SU-DHL-6 (cell line): ENCODE results near the gene EFCAB8.
"Not testable (repeated sequence)": the region's sequence is repeated elsewhere in the genome, so short reads cannot be mapped to it uniquely, and the experiment has no call there.

Experiments used
- H2AFZ ChIP-seq: fragments of 200-600 bp; sonication (generic); 2 replicates; pipeline ENCODE4 v1.6.1; 2014; ENCODE audit warnings: low read depth, mild to moderate bottlenecking, moderate library complexity, mixed read lengths, antibody characterized with exemption, low read length; ENCODE audit not compliant: severe bottlenecking
- H3F3A ChIP-seq: fragments of 200-600 bp; shearing (Covaris generic); 2 replicates; pipeline ENCODE4 v1.6.0; 2016; ENCODE audit warnings: antibody characterized with exemption, mild to moderate bottlenecking; ENCODE audit not compliant: insufficient read depth
- H3K27ac ChIP-seq: fragments of 200-600 bp; sonication (generic); 2 replicates; pipeline ENCODE4 v1.5.1; 2016; ENCODE audit warnings: low read depth, mild to moderate bottlenecking, low read length, moderate library complexity, mixed read lengths
- H3K27me3 ChIP-seq: fragments of 200-600 bp; sonication (generic), shearing (Covaris generic); 2 replicates; pipeline ENCODE4 v1.6.0; 2014; ENCODE audit warnings: mild to moderate bottlenecking, low read length
- H3K36me3 ChIP-seq: fragments of 200-600 bp; sonication (generic); 2 replicates; pipeline ENCODE4 v1.6.1; 2014; ENCODE audit warnings: mild to moderate bottlenecking, low read length, mixed read lengths
- H3K4me2 ChIP-seq: fragments of 300-600, 200-600 bp; shearing (Covaris generic), sonication (generic); 2 replicates; pipeline ENCODE4 v1.6.0; 2014; ENCODE audit warnings: low read length, low read depth, mild to moderate bottlenecking; ENCODE audit not compliant: poor library complexity, severe bottlenecking
- H3K4me3 ChIP-seq: fragments of 200-600 bp; sonication (generic); 2 replicates; pipeline ENCODE4 v1.5.1; 2014; ENCODE audit warnings: antibody characterized with exemption, low read length, mild to moderate bottlenecking, mixed read lengths; ENCODE audit not compliant: insufficient read depth, poor library complexity, severe bottlenecking
- H3K79me2 ChIP-seq: fragments of 200-600 bp; sonication (generic); 2 replicates; pipeline ENCODE4 v1.6.1; 2014; ENCODE audit warnings: mild to moderate bottlenecking, low read length, moderate library complexity; ENCODE audit not compliant: insufficient read depth
- H3K9ac ChIP-seq: fragments of 200-600 bp; sonication (generic); 2 replicates; pipeline ENCODE4 v1.7.0; 2014; ENCODE audit warnings: mild to moderate bottlenecking, low read length
- H3K9me2 ChIP-seq: fragments of 200-600 bp; sonication (generic); replicated peaks from 2 replicates; pipeline ENCODE4 v1.6.1; 2014; ENCODE audit warnings: low read length; ENCODE audit not compliant: insufficient read depth
- H3K9me3 ChIP-seq: fragments of 200-600 bp; sonication (generic); 2 replicates; pipeline ENCODE4 v1.6.1; 2014; ENCODE audit warnings: low read length, mixed read lengths; ENCODE audit not compliant: insufficient read depth
- H4K20me1 ChIP-seq: fragments of 200-600 bp; sonication (generic); 2 replicates; pipeline ENCODE4 v1.6.1; 2014; ENCODE audit warnings: low read depth, mild to moderate bottlenecking, antibody characterized with exemption, low read length, moderate library complexity, mixed read lengths
- EZH2phosphoT487 ChIP-seq: fragments of 200-600 bp; sonication (generic), shearing (Covaris generic); conservative IDR thresholded peaks from 2 replicates; pipeline ENCODE4 v1.6.1; 2018; ENCODE audit warnings: mild to moderate bottlenecking, antibody characterized with exemption, low read length, moderate library complexity, mixed read lengths
- TF ChIP-seq, protein P1 (sequence below): fragments of 200-600 bp; sonication (generic); IDR thresholded peaks from one replicate; pipeline ENCODE4 v1.5.1; 2017; ENCODE audit warnings: antibody characterized with exemption, mild to moderate bottlenecking, low read length, moderate library complexity; ENCODE audit not compliant: insufficient read depth, poor library complexity, severe bottlenecking

Gene EFCAB8

GRCh38 chr20:32902456-32903420 lies 44.0 kb downstream of the EFCAB8 start:
- Histone ChIP-seq H2AFZ (no peak overlapping the region), H3K27me3 (no peaks in the 10 kb centered on the region), H3K9ac (no peak overlapping the region), H3K79me2 (no peaks in the 10 kb centered on the region), H3K9me3 (no peaks in the 10 kb centered on the region), H3K4me2 (no peak overlapping the region), H3K9me2 (no peaks in the 10 kb centered on the region), H4K20me1 (no peaks in the 10 kb centered on the region), H3K27ac (no peak overlapping the region), H3F3A (no peaks in the 10 kb centered on the region), H3K36me3 (no peaks in the 10 kb centered on the region), H3K4me3 (no peak overlapping the region)
- TF ChIP-seq, protein P1, sequence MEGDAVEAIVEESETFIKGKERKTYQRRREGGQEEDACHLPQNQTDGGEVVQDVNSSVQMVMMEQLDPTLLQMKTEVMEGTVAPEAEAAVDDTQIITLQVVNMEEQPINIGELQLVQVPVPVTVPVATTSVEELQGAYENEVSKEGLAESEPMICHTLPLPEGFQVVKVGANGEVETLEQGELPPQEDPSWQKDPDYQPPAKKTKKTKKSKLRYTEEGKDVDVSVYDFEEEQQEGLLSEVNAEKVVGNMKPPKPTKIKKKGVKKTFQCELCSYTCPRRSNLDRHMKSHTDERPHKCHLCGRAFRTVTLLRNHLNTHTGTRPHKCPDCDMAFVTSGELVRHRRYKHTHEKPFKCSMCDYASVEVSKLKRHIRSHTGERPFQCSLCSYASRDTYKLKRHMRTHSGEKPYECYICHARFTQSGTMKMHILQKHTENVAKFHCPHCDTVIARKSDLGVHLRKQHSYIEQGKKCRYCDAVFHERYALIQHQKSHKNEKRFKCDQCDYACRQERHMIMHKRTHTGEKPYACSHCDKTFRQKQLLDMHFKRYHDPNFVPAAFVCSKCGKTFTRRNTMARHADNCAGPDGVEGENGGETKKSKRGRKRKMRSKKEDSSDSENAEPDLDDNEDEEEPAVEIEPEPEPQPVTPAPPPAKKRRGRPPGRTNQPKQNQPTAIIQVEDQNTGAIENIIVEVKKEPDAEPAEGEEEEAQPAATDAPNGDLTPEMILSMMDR = peak; percentile 79
- no peak for TF ChIP-seq EZH2phosphoT487

GRCh38 chr20:32903666-32904175 lies 45.0 kb downstream of the EFCAB8 start:
- Histone ChIP-seq H3K9me2 (no peaks in the 10 kb centered on the region), H3K9me3 (no peaks in the 10 kb centered on the region), H2AFZ (no peak overlapping the region), H3K27me3 (no peaks in the 10 kb centered on the region), H3K9ac (no peak overlapping the region), H4K20me1 (no peaks in the 10 kb centered on the region), H3K36me3 (no peaks in the 10 kb centered on the region), H3F3A (no peaks in the 10 kb centered on the region), H3K4me2 (no peak overlapping the region), H3K27ac (no peak overlapping the region), H3K79me2 (no peaks in the 10 kb centered on the region), H3K4me3 (no peak overlapping the region)
- TF ChIP-seq, protein P1 = no peak
- TF ChIP-seq EZH2phosphoT487 = no peak

DNA sequence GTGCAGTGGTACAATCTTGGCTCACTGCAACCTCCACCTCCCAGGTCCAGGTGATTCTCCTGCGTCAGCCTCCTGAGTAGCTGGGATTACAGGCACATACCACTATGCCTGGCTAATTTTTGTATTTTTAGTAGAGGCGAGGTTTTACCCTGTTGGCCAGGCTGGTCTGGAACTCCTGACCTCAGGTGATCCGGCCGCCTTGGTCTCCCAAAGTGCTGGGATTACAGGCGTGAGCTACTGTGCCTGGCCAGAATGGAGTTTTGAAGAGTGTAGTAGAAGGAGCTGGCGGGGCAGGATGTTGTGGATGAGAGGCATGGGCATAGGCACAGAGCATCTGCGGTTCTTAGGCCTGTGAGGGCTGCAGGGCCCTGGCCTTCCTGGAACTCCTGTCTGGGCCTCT lies 46.0 kb downstream of the EFCAB8 start:
- not testable (repeated sequence) for H3K36me3 ChIP-seq, H3F3A ChIP-seq, H4K20me1 ChIP-seq, H3K4me2 ChIP-seq, H3K79me2 ChIP-seq, H3K9me3 ChIP-seq, H3K27ac ChIP-seq, H3K4me3 ChIP-seq, H2AFZ ChIP-seq, H3K9me2 ChIP-seq, H3K9ac ChIP-seq, H3K27me3 ChIP-seq

- Histone ChIP-seq H3K9me2 (no peaks in the 10 kb centered on the region), H3K9me3 (no peaks in the 10 kb centered on the region), H4K20me1 (no peaks in the 10 kb centered on the region), H3F3A (no peaks in the 10 kb centered on the region), H2AFZ (no peak overlapping the region), H3K36me3 (no peaks in the 10 kb centered on the region), H3K27ac (no peak overlapping the region), H3K9ac (no peak overlapping the region), H3K4me3 (no peak overlapping the region), H3K79me2 (no peaks in the 10 kb centered on the region), H3K4me2 (no peak overlapping the region), H3K27me3 (no peaks in the 10 kb centered on the region)
- TF ChIP-seq, protein P1 = no peak
- TF ChIP-seq EZH2phosphoT487 = no peak
Measured at GRCh38 chr20:32906200-32906599, 47.5 kb downstream of the EFCAB8 start.
